Stimulated activated CD4-positive, alpha-beta T cell treated with anti-CD3 and anti-CD28 coated beads, Interleukin-15, amount 100 ng/mL, for 1 hour (primary cell): ENCODE results near the gene APOL4.
"Not testable (repeated sequence)": the region's sequence is repeated elsewhere in the genome, so short reads cannot be mapped to it uniquely, and the experiment has no call there.

Source experiments
- DNase-seq, 2 donors: peaks; one replicate each; pipeline ENCODE4 v3.0.0-alpha.2; 2020; ENCODE audit warnings: low read depth in 1 of 2, low spot score in 1 of 2

APOL4 gene

DNA sequence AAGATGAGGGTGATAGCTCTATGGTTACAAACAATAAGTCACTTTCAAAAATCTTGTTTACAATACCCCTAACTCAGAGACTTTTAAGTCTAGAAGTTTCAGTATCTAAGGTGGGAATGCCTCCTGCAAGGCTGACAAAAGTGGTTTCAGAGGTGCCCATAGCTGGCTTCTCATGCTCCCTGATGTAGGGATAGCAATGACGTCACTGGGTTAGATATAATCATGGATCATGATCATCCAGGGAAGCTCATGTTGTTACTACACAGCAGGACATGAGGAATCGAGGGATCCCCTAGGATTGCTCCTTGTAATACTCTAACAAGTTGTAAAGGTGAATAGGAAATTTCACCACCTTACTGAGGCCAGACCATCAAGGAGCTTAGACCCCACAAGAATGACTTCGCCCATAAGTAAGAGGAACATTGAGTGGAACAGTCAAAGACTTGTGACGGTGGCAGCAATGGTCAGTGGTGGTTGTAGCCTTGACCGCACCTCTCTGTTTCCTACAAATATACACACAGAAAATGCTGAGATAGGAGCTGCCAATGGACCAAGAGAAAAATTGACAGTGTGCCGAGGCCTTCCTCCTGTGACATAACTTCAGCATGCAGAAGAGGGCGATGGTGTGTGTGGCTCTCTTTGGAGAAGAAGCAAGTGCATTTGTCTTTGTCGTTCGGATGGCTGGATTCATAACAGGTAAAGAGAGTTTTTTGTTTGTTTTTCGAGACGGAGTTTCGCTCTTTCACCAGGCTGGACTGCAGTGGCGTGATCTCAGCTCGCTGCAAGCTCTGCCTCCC, 15.6 kb downstream of the APOL4 start:
- DNase-seq, result no peak

DNA sequence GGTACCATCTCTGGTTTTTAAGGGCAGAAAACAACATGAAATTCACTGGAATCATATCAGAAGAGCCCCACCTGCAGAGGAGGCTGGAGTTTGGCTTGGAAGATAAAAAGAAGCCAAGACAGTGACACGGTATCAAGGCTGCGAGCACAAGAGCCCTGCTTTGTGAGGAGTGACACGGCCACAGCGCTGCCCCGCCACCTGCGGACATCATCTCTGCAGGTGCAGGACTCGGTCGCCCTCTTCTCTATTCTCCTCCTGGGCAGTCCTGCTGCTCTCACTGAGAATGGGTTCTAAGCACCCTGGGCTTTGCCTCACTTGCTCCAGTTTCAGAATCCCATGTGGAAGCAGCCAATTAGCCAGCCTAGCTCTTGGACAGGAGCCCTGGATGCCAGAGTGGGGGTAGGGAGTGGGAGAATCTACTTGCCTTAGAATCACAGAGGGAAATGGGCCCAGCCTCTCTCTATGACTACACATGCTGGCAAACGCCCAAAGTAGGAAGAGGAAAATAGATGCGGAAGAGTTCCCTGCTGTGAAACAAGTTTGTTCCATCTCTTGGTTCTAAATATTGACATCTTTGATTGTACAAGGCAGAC, 17.1 kb downstream of the APOL4 start:
- DNase-seq, result no peak

DNA sequence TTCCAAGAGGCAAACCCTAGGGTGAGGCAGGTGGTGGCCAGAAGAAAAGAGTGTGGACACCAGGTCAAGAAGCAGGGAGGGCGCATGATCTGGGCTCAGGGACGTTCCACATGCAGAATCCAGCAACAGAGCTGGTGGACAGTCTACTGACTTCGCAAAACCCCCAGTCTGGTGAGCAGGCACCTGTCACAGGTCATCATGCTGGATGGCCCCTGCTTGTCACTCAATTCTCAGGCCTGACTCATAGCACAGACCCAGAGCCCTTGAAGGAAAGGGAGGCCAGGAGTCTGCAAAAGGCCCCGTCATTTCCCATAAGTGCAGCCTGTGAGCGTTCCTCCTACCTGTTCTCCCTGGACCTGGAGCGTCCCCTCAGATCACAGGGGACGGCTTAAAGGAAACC, 18.2 kb downstream of the APOL4 start:
- DNase-seq, result no peak

DNA sequence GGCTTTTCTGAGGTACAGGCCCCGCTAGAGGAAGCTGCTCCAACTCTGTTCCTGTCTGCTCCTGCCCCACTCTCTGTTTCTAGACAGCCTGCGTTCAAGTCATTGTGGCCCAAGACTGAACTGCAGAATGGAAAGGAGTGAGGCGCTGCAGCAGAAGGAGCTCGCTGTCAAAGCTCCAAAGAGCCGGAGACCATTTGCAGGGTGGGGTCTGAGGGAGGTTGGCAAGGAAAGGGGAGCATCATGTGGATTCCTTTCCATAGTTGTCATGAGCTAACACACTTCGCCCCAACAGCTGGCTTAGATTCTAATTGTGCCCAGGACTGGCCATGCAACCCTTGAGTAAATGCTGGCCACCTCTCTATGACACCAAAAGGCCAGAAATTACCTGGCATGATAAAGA, 18.8 kb downstream of the APOL4 start:
- no peak for DNase-seq

DNA sequence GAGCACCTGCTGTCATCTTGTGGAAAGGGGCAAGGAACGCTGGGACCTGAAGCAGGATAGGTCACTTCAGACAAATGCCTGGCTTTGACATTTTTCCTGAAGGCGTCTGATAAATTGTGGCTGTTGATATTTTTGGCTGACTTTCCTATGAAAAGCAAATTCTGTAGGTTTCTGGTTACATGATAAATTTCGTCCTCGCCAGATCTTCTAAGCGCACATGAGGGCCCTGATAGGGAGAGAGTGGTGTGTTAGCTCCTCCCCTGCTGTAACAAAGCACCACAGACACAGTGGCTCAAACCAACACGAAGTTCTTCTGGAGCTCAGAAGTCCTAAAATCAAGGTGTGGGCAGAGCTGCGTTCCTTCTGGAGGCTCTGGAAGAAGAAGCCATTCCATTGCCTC, 19.6 kb downstream of the APOL4 start:
- no peak for DNase-seq

DNA sequence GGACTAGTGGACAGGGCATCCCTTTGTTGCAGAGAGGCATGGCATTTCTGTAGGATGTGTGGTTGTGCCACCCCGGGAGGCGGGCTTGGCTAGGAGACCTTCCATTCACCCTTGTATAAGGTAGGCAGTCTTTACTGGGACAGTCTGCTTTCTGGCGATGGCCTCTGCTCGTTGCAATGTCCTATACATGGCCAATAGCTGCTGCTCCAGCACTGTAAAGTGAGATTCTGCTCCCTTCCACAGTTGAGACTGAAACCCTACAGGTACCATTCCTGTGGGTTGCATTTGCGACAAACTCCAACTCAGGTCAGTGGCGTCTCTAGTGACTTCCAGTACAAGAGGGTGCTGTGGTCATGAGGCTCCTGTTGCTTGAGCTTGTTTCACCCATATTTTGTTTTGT, 20.7 kb downstream of the APOL4 start:
- DNase-seq, result no peak

DNA sequence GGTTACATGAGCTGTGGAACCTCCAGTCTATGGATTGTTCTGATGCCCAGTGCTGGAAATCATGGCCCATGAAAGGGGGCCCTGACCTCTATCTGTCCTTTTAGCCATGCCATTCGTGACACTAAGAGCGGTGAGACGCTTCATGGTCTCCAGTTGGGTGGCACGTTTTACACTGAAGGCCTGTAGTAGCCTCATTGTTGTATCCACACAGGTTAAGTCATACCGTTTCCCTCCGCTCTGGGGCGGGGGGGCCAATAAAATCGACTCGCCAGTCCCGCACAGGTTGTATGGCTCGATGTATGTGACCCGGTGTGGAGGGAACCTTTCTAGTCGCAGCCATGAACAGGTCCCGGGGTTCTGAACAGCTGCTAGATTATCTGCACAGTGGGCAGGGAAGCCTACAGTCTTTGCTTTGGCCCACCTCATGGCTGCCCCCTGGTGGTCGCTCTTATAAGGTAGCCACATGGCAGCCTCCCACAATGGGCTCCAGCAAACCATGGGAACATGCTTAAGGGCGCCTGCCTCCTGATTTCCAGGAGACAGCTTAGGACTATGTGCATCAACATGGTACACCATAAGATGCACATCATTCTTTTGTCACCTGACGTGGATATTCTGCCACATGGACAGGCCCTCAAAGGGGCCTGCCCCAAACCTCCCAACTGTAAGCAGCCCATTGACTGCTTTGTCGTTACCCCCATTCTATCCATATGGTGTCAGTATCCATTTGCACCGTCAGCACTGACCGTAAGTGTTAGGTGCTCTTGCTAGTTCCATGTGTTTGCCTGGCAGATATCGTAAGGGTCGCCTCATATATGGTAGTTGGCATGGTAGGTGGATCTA, 21.4 kb downstream of the APOL4 start:
- DNase-seq, result peak; percentile 69 to 78

DNA sequence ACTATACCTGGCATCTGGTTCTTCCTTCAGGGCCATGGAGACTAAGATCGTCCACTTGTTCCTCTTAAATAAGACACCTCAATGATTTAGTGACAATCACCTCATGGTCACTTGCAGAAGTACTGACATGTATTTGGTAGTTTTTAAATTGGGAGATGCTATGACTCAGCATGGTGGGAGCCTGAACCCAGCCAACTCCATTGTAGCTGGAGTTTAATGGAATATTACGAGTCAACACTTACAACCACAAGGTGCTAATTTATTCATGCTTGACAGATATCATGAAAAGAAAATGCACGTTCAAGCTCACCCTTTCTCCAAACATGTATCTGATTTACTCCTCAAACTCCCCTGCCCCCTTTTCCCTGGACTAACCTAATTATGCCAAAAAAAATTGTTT, 24.4 kb downstream of the APOL4 start:
- DNase-seq, result no peak

DNA sequence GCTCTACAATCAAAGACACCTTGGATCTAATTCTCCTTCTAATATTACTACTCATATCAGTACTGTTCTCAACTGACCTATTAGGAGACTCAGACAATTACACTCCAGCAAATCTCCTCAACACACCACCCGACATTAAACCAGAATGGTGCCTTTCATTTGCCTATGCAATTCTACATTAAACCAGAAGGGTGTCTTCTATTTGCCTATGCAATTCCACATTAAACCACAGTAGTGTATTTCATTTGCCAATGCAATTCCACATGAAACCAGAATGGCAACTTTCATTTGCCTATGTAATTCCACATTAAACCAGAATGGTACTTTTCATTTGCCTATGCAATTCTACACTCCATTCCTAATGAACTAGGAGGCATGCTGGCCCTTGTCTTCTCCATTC, 25.7 kb downstream of the APOL4 start:
- DNase-seq, result no peak

DNA sequence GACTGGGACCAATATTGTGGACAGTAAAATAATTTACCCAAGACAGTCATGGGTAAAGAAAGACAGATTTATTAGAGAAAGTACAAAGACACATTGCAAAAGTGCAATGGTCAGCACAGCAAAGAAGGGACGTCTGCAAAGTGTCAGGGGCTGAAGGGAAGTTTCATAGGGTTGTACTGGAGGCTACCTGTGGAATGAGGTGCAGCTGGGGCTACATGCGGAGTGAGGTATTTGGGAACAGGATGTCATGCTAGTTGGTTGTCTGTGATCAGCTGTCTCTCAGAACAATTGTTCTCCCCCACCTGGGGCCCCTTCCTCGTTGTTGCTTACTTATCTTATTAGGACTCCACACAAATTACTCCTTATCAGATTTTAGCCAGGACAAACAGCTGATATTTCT, 29.7 kb downstream of the APOL4 start:
- DNase-seq, result no peak

DNA sequence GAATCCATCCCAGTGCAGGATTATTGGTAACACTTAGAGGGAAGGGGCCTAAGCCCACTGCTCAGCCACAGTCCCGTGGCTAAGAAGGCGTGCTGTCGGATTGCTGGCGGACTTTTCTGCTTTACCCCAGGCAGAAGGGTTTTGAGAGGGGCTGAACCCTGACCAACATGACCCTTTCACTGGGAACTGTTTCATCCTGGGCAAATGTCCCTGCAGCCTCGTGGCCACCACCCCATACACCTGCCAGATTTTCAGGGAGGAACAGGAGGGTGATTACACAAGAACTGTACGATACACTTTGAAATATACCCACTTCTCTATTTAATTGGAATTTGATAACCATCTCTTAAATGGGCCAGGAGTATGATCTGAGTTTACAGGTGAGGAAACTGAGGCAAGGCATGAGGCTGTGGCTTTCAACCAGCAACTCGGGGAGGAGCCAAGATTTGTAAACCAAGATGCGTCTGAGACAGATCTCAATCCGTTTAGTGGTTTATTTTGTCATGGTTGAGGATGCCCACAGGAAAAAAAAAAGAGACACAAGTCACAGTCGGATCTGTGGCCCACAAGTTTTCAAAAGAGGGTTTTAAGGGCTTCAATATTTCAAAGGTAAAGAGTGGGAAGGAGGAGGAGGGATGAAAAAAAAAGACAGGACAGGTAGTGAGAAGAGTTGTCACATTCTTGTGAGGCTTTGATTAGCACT, 34.9 kb downstream of the APOL4 start:
- DNase-seq, result no peak

DNA sequence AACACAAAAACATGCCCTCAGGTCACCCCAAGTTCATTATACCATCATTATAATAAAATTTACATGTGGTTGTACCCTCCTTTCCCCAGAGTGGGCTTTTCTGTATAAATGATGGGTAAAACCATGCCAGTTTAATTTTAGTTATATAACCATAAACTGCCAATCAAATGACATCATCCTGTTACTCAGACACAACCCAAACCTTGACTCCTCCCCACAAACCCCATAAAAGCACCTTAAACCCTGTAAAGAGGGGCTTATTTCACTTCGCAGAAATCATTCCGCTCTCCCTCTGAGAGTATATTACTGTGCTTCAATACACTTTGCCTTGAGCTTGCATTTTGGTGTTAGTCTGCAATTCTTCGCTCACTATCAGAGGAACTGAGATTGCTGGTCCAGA, 35.5 kb downstream of the APOL4 start:
- no peak for DNase-seq

DNA sequence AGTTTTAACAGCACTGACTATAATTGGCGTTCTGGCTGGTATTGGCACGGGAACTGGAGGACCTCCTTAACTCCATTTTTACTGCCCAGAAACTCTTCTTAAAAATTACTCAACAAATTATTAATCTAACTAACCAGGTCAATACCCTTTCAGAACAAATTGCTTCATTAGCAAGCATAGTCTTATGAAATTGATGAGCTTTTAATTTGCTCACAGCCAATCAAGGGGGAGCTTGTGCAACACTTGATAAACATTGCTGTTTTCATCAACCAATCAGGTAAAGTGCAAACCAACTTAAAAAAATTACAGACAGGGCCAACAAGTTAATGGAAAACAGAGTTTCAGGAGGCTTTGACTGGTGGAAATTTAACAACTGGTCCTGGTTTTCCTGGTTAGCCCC, 36.5 kb downstream of the APOL4 start:
- no peak for DNase-seq

DNA sequence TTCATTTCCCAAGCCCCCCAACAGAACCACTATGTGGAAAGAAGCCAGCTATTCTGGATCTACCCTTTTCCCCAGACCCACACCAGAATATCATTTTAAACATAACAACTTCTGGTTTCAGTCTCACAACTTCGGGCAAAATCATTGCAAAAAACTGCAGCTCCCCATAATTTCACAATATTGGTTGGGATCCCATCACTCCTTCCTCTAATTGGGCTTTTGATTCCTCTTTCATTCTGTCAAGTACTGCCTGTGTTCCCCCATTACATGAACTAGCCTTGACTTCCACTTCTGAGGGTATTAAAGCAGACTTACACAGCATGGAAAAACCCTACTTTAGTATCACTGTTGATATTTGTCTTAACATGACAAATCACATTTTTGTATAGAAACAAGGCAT, 37.0 kb downstream of the APOL4 start:
- DNase-seq, result no peak

DNA sequence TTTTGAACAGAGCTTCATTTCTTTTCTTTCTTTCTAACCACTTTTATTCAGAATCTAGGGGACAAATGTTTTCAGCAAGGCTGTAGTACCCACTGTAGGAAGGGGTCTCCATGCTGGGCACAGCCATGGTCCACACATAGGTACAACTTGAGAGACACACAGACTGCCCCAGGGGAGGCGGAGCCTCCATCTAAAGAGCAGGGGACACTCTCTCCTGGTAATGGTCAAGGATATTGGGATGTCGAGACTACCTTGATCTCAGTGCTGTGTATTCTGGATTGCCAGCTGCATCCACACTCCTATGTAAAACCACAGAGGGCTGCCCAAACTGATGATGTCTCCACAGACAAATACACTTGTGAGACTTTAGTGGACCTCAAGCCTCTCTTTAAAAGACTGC, 38.1 kb downstream of the APOL4 start:
- DNase-seq, result no peak

DNA sequence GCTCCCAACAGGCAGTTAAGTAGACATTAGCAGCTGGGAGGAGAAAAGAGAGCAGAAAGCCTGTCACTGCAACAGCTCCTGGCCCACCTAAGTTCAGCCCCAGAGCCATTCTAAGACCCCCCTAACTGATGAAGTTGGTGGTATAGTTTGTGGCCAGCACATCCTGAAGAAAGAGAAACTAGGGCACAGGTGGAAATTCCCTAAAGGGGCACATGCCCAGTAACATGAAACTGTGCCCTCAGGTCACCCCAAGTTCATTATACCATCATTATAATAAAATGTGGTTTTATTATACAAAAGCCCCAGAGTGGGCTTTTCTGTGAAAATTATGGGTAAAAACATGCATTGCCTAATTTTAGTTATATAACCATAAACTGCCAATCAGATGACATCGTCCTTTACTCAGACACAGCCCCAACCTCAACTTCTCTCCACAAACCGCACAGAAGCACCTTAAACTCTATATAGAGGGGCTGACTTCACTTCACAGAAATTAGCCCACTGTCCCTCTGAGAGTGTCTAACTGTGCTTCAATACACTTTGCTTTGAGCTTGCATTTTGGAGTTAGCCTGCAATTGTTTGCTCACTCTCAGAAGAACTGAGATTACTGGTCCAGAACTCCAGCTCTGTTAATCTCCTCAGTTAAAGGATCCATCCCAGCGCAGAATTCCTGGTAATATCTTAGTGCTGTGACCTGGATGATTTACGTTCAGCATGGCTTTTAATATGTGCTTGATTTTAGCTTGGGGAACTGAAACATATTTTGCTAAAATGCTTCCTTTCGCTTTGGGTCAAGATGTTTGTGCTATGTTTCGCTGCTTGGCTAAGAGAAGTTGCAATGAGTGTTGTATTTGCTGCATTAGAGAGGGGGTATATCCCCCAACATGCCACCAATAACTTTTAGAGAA, 39.2 kb downstream of the APOL4 start:
- DNase-seq, result no peak

DNA sequence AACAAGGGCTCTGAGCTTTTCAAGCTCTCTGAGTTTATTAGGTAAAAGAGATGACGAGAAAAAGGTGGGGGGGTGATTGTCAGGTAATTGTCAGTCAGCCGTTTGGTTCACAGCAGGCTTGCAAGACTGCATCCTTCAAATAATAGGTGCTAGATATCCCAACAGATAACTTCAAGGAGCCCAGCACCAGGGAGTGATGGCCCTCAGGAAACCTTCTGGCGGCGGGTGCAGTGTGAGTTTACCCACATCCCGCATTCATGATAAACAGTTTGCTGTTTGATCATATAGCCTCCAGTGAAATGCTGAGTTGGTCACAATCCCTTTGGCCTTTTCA, 39.8 kb downstream of the APOL4 start:
- not testable (repeated sequence) for DNase-seq

DNA sequence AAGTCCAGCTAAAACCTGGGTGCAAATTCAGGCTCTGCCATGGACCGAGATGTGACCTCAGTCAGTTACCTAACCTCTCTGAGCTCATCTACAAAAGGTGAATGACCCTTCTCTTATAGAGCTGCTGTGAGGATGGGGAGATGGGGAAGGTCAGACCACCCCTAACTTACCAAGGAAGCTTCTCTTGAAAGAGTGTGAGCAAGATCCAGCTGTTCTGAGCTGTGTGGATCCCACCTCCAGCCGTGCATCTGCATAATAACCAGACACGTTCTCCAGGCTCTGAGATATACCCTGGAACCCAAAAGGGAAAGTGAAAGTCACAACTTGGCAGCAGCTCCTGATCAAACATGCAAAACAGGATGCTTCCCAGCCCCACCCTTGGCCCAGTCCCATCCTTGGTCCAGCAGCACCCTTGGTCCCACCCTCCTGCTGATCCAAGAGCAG, 41.1 kb downstream of the APOL4 start, which contains the start of gene APOL3:
Gene APOL3, minus strand, starts transcription at position 257 of the 444 bp plus-strand sequence. CDS start 11,700 bp downstream, outside the sequence.
- DNase-seq, result no peak

DNA sequence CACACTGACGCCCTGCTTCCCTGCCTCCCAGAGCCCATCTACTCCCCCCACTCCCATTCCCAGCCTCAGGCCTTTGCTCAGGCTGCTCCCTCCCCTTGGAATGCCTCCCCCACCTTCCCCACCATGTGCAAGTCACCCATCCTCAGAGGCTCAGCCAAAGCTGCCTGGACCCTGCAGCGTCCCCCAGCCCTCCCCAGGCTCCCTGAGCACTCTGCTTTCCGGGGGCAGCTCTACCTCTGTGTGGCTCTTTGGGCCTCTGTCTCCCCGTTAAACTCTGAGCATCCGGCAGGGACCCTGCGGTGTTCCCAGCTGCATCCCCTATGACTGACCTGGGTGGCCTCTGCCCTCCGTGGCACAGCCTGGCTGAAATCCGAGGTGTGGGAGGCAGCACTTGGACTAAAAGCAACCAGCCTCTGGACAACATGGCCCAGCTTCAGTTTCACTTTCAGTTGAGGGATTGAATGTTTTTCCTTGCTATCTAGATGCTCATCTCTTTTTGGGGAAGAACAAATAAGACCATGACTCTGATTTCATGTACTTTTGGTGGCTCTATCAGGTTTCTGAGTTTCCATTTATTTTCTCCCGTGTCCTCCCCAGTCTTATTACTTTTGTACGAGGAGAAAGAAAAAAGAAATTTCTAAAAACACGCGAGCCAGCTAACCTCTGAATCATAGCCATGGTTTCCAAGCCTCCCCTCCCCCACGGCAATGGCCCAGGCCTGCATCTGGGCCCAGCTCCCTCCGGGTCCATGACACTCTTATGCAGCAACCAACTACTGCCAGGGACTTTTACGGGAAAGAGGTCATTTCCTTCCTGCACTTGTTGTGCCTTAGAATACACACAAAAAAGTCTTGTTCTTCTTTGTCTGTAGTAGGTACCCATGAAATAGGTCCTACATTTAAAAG, 44.8 kb downstream of the APOL4 start:
- DNase-seq, result peak; percentile 40 to 60
